Vagina (tissue), 2 donors: ENCODE data around the gene TEX26.

ENCODE experiments used
- POLR2A ChIP-seq, 2 donors: fragments of 450-650 bp; IDR thresholded peaks; one replicate each; pipeline ENCODE4 v1.6.1; 2017; ENCODE audit warnings: antibody characterized with exemption in 2 of 2, mild to moderate bottlenecking in 2 of 2, moderate library complexity in 2 of 2
- TF ChIP-seq, protein P1 (sequence below), 3 experiments: fragments of 450-650 bp in 2 of 3; fragments of 200-600 bp in 1 of 3; sonication (generic) in 1 of 3; IDR thresholded peaks; one replicate each; pipeline ENCODE4 v1.5.1; 2017 to 2019; ENCODE audit warnings: antibody characterized with exemption in 3 of 3, mild to moderate bottlenecking in 2 of 3, moderate library complexity in 2 of 3

GRCh38 chr13:30959678-30960077, 27.2 kb downstream of the TEX26 start:
- TF ChIP-seq, protein P1, sequence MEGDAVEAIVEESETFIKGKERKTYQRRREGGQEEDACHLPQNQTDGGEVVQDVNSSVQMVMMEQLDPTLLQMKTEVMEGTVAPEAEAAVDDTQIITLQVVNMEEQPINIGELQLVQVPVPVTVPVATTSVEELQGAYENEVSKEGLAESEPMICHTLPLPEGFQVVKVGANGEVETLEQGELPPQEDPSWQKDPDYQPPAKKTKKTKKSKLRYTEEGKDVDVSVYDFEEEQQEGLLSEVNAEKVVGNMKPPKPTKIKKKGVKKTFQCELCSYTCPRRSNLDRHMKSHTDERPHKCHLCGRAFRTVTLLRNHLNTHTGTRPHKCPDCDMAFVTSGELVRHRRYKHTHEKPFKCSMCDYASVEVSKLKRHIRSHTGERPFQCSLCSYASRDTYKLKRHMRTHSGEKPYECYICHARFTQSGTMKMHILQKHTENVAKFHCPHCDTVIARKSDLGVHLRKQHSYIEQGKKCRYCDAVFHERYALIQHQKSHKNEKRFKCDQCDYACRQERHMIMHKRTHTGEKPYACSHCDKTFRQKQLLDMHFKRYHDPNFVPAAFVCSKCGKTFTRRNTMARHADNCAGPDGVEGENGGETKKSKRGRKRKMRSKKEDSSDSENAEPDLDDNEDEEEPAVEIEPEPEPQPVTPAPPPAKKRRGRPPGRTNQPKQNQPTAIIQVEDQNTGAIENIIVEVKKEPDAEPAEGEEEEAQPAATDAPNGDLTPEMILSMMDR (IDR thresholded peaks at IDR 0.05): no peak
- no peak for TF ChIP-seq POLR2A (IDR thresholded peaks at IDR 0.05)
